ENCODE data around the gene PTGES3L. TPM values are rescaled to one million over a fixed set of nuclear protein-coding genes. Genes with fewer than 3 reads are reported as not detected.

PTGES3L gene
- total and polyA plus RNA-seq, 4 experiments from 2014 or later = 0.20 to 0.52 (median 0.30) TPM; not detected in 1

GRCh38 chr17:43025290-43025657, 45.4 kb upstream of the PTGES3L start:
- Mint-ChIP-seq H3K27me3 (no peaks in the 10 kb centered on the region), H3K4me3 (peak overlapping the region; percentile 71 to 83 (median 79)), H3K27ac (peak overlapping the region; percentile 73 to 91 (median 81)), H3K36me3 (peaks cover 0 to 2% of the 10 kb centered on the region in 2 donors), H3K4me1 (peaks cover 7 to 29% (median 20%) of the 10 kb centered on the region in 4 donors), H3K9me3 (no peaks in the 10 kb centered on the region)
- no peaks in the 10 kb centered on the region for H3K9me3 ChIP-seq (ENCODE audit: control insufficient read depth in 1 of 2, low read length in 2 of 2)
- H3K27ac ChIP-seq (ENCODE audit: low read depth, low read length) = no peak overlapping the region
- CTCF ChIA-PET (ENCODE audit: partially characterized antibody) = interaction anchor here (0.8 to 2.8 kb wide), 2 partner anchors 17 to 27 kb away, joined by 3 to 7 read pairs; partner anchors contain the start of gene RPL27
- no peak for DNase-seq
- H3K27me3 ChIP-seq (ENCODE audit: insufficient read depth, low read length) = no peaks in the 10 kb centered on the region
- intact Hi-C loops (cut with micrococcal nuclease) = loop anchor here (2.0 kb wide), 1 partner anchor 458 kb away; the partner anchor contains the start of gene DHX8
- H3K36me3 ChIP-seq (ENCODE audit: insufficient read depth, low read length) = no peaks in the 10 kb centered on the region
- H3K4me1 ChIP-seq (ENCODE audit: insufficient read depth, low read length) = peaks cover 25% of the 10 kb centered on the region
- POLR2A ChIA-PET (ENCODE audit: partially characterized antibody) = interaction anchor here (1.2 to 2.5 kb wide), 10 partner anchors 12 to 343 kb away, joined by 4 to 33 read pairs (median 9); partner anchors contain the start of genes IFI35, NBR1, RPL27 and TMEM106A
- no peak overlapping the region for H3K4me3 ChIP-seq (ENCODE audit: low read length in 2 of 2)

- no peaks in the 10 kb centered on the region for H3K9me3 Mint-ChIP-seq
- peak within 1 kb of the TSS; percentile 86 to 98 (median 96) for H3K27ac Mint-ChIP-seq
- Histone ChIP-seq H3K4me1 (ENCODE audit: insufficient read depth, low read length) (peaks cover 32% of the 10 kb centered on the region), H3K27ac (ENCODE audit: low read depth, low read length) (peak within 1 kb of the TSS; percentile 69), H3K27me3 (ENCODE audit: insufficient read depth, low read length) (no peaks in the 10 kb centered on the region), H3K9me3 (ENCODE audit: control insufficient read depth in 1 of 2, low read length in 2 of 2) (no peaks in the 10 kb centered on the region), H3K36me3 (ENCODE audit: insufficient read depth, low read length) (no peaks in the 10 kb centered on the region), H3K4me3 (ENCODE audit: low read length in 2 of 2) (peak within 1 kb of the TSS; percentile 65 to 81)
- POLR2A ChIA-PET (ENCODE audit: partially characterized antibody) = interaction anchor here (1.1 to 2.5 kb wide), 12 partner anchors 12 to 364 kb away, joined by 3 to 33 read pairs (median 8); partner anchors contain the start of genes IFI35, NBR1, RPL27 and TMEM106A
- peaks cover 0 to 2% of the 10 kb centered on the region in 2 donors for H3K36me3 Mint-ChIP-seq
- CTCF ChIA-PET (ENCODE audit: partially characterized antibody) = interaction anchor here (0.6 to 2.8 kb wide), 14 partner anchors 13 to 459 kb away, joined by 3 to 7 read pairs (median 3); partner anchors contain the start of genes DHX8, IFI35 and RPL27
- peaks cover 9 to 35% (median 27%) of the 10 kb centered on the region in 4 donors for H3K4me1 Mint-ChIP-seq
- intact Hi-C loops (cut with micrococcal nuclease) = loop anchor here (1.0 to 5.0 kb wide), 3 partner anchors 146 to 458 kb away; partner anchors contain the start of gene DHX8
- H3K4me3 Mint-ChIP-seq = peak within 1 kb of the TSS; percentile 87 to 95 (median 91)
- no peaks in the 10 kb centered on the region for H3K27me3 Mint-ChIP-seq
- DNase-seq = peak; percentile 79 to 90 (median 81)
Observed at GRCh38 chr17:43024407-43025289, 44.8 kb upstream of the PTGES3L start, which contains the start of gene RND2. Gene RND2 (plus strand): TSS chr17:43025231. CDS start chr17:43025348, 117 bp downstream.

GRCh38 chr17:43021741-43022512, 42.0 kb upstream of the PTGES3L start, which contains the start of gene VAT1:
Gene VAT1 (minus strand): TSS chr17:43022385. CDS start chr17:43022322, 63 bp downstream.
- Mint-ChIP-seq H3K9me3 (no peaks in the 10 kb centered on the region), H3K27me3 (no peaks in the 10 kb centered on the region), H3K4me1 (peaks cover 23 to 54% (median 40%) of the 10 kb centered on the region in 4 donors), H3K4me3 (peak within 1 kb of the TSS; percentile 90 to 94 (median 91)), H3K27ac (peak within 1 kb of the TSS; percentile 80 to 92 (median 86)), H3K36me3 (peaks cover 0 to 3% of the 10 kb centered on the region in 2 donors)
- H3K4me1 ChIP-seq (ENCODE audit: insufficient read depth, low read length) = peaks cover 45% of the 10 kb centered on the region
- ChIA-PET CTCF (ENCODE audit: partially characterized antibody) (interaction anchor here (1.1 kb wide), 2 partner anchors 15 to 312 kb away, joined by 3 read pairs; partner anchors contain the start of gene IFI35), POLR2A (ENCODE audit: partially characterized antibody) (interaction anchor here (0.7 to 5.2 kb wide), 13 partner anchors 9 to 367 kb away, joined by 3 to 26 read pairs (median 4); partner anchors contain the start of genes IFI35, NBR1, RPL27 and TMEM106A)
- DNase-seq = peak; percentile 48 to 65 (median 56)
- H3K9me3 ChIP-seq (ENCODE audit: control insufficient read depth in 1 of 2, low read length in 2 of 2) = no peaks in the 10 kb centered on the region
- H3K27ac ChIP-seq (ENCODE audit: low read depth, low read length) = peak within 1 kb of the TSS; percentile 68
- peak within 1 kb of the TSS; percentile 47 to 73 for H3K4me3 ChIP-seq (ENCODE audit: low read length in 2 of 2)
- no peaks in the 10 kb centered on the region for H3K27me3 ChIP-seq (ENCODE audit: insufficient read depth, low read length)
- no peaks in the 10 kb centered on the region for H3K36me3 ChIP-seq (ENCODE audit: insufficient read depth, low read length)
- intact Hi-C loops (cut with micrococcal nuclease) = loop anchor here (1.0 to 5.0 kb wide), 3 partner anchors 24 to 315 kb away; partner anchors contain the start of genes BRCA1 and RPL27

GRCh38 chr17:43020789-43021740, 41.2 kb upstream of the PTGES3L start:
- H3K27me3 Mint-ChIP-seq = no peaks in the 10 kb centered on the region
- peaks cover 0 to 4% of the 10 kb centered on the region in 2 donors for H3K36me3 Mint-ChIP-seq
- Histone ChIP-seq H3K27ac (ENCODE audit: low read depth, low read length) (peak overlapping the region; percentile 68), H3K9me3 (ENCODE audit: control insufficient read depth in 1 of 2, low read length in 2 of 2) (no peaks in the 10 kb centered on the region), H3K4me1 (ENCODE audit: insufficient read depth, low read length) (peaks cover 45% of the 10 kb centered on the region), H3K4me3 (ENCODE audit: low read length in 2 of 2) (peak overlapping the region in 1 of 2 donors; percentile 73), H3K27me3 (ENCODE audit: insufficient read depth, low read length) (no peaks in the 10 kb centered on the region), H3K36me3 (ENCODE audit: insufficient read depth, low read length) (no peaks in the 10 kb centered on the region)
- peak overlapping the region; percentile 80 to 92 (median 86) for H3K27ac Mint-ChIP-seq
- DNase-seq = peak; percentile 32 to 58 (median 38)
- ChIA-PET POLR2A (ENCODE audit: partially characterized antibody) (interaction anchor here (0.8 to 5.2 kb wide), 11 partner anchors 8 to 368 kb away, joined by 3 to 26 read pairs (median 5); partner anchors contain the start of genes IFI35, NBR1, RPL27 and TMEM106A), CTCF (ENCODE audit: partially characterized antibody) (interaction anchor here (0.6 to 1.6 kb wide), 3 partner anchors 23 to 313 kb away, joined by 3 to 6 read pairs (median 3); partner anchors contain the start of gene RPL27)
- H3K4me1 Mint-ChIP-seq = peaks cover 23 to 54% (median 40%) of the 10 kb centered on the region in 4 donors
- intact Hi-C loops (cut with micrococcal nuclease) = loop anchor here (5.0 kb wide), 1 partner anchor 316 kb away; no protein-coding TSS in a partner anchor
- H3K9me3 Mint-ChIP-seq = no peaks in the 10 kb centered on the region
- H3K4me3 Mint-ChIP-seq = peak overlapping the region; percentile 90 to 94 (median 91)

- H3K36me3 Mint-ChIP-seq = peaks cover 0 to 9% of the 10 kb centered on the region in 2 donors
- ChIA-PET POLR2A (ENCODE audit: partially characterized antibody) (interaction anchor here (5.2 kb wide), 1 partner anchor 21 kb away, joined by 26 read pairs; the partner anchor contains the start of gene RPL27), CTCF (ENCODE audit: partially characterized antibody) (interaction anchor here (0.6 to 1.6 kb wide), 2 partner anchors 22 to 40 kb away, joined by 3 to 6 read pairs; partner anchors contain the start of gene RPL27)
- no peaks in the 10 kb centered on the region for H3K27me3 Mint-ChIP-seq
- Histone ChIP-seq H3K27me3 (ENCODE audit: insufficient read depth, low read length) (no peaks in the 10 kb centered on the region), H3K4me3 (ENCODE audit: low read length in 2 of 2) (no peak overlapping the region), H3K27ac (ENCODE audit: low read depth, low read length) (no peak overlapping the region), H3K4me1 (ENCODE audit: insufficient read depth, low read length) (peaks cover 45% of the 10 kb centered on the region), H3K36me3 (ENCODE audit: insufficient read depth, low read length) (no peaks in the 10 kb centered on the region), H3K9me3 (ENCODE audit: control insufficient read depth in 1 of 2, low read length in 2 of 2) (no peaks in the 10 kb centered on the region)
- no peaks in the 10 kb centered on the region for H3K9me3 Mint-ChIP-seq
- no peak for DNase-seq
- peak overlapping the region; percentile 44 to 87 (median 79) for H3K27ac Mint-ChIP-seq
- intact Hi-C loops (cut with micrococcal nuclease) = loop anchor here (5.0 kb wide), 1 partner anchor 317 kb away; no protein-coding TSS in a partner anchor
- H3K4me1 Mint-ChIP-seq = peaks cover 23 to 55% (median 40%) of the 10 kb centered on the region in 4 donors
- peak overlapping the region; percentile 23 to 91 (median 65) for H3K4me3 Mint-ChIP-seq
Observed at GRCh38 chr17:43020030-43020621, 40.2 kb upstream of the PTGES3L start.
